ENCODE measurements around the gene PGLYRP1.

The PGLYRP1 gene

GRCh38 chr19:46033401-46033800 is 10.5 kb upstream of the PGLYRP1 start:
- TF ChIP-seq ARNTL (CRISPR knock-in tag; IDR thresholded peaks at IDR 0.05; ENCODE audit: borderline replicate concordance, low read depth) (no peak), CSRNP3 (CRISPR knock-in tag; IDR thresholded peaks at IDR 0.05) (no peak), RARB (CRISPR knock-in tag; IDR thresholded peaks at IDR 0.05) (no peak), PPARA (CRISPR knock-in tag; IDR thresholded peaks at IDR 0.05; ENCODE audit: borderline replicate concordance) (no peak), ZNF8 (CRISPR knock-in tag; IDR thresholded peaks at IDR 0.05) (no peak), ESRRG (CRISPR knock-in tag; IDR thresholded peaks at IDR 0.05) (no peak), ISL1 (CRISPR knock-in tag; IDR thresholded peaks at IDR 0.05) (no peak), GLIS3 (CRISPR knock-in tag; IDR thresholded peaks at IDR 0.05) (no peak), TSHZ2 (CRISPR knock-in tag; IDR thresholded peaks at IDR 0.05) (no peak), ZFP3 (CRISPR knock-in tag; IDR thresholded peaks at IDR 0.05) (no peak), TCF4 (CRISPR knock-in tag; IDR thresholded peaks at IDR 0.05; ENCODE audit: borderline replicate concordance) (no peak), ZFP30 (CRISPR knock-in tag; IDR thresholded peaks at IDR 0.05) (no peak), CREB5 (CRISPR knock-in tag; IDR thresholded peaks at IDR 0.05; ENCODE audit: low read depth) (no peak), ZNF565 (CRISPR knock-in tag; conservative IDR thresholded peaks at IDR 0.05; ENCODE audit: low read depth) (no peak), ZNF70 (CRISPR knock-in tag; IDR thresholded peaks at IDR 0.05) (no peak), TOX (CRISPR knock-in tag; IDR thresholded peaks at IDR 0.05; ENCODE audit: borderline replicate concordance) (no peak), POU6F1 (CRISPR knock-in tag; IDR thresholded peaks at IDR 0.05; ENCODE audit: borderline replicate concordance, low read depth) (no peak), OSR1 (CRISPR knock-in tag; IDR thresholded peaks at IDR 0.05) (no peak)
- no peak for ATAC-seq

- no peak for TF ChIP-seq ZFP30 (CRISPR knock-in tag; IDR thresholded peaks at IDR 0.05)
- TF ChIP-seq ZC3H10 (CRISPR knock-in tag; IDR thresholded peaks at IDR 0.05) = no peak
- TF ChIP-seq OSR1 (CRISPR knock-in tag; IDR thresholded peaks at IDR 0.05) = no peak
- TF ChIP-seq POU6F1 (CRISPR knock-in tag; IDR thresholded peaks at IDR 0.05; ENCODE audit: borderline replicate concordance, low read depth) = no peak
- TF ChIP-seq BACH2 (CRISPR knock-in tag; IDR thresholded peaks at IDR 0.05; ENCODE audit: borderline replicate concordance) = no peak
- TF ChIP-seq ZNF70 (CRISPR knock-in tag; IDR thresholded peaks at IDR 0.05) = no peak
- no peak for TF ChIP-seq GLIS3 (CRISPR knock-in tag; IDR thresholded peaks at IDR 0.05)
- no peak for TF ChIP-seq ZFP3 (CRISPR knock-in tag; IDR thresholded peaks at IDR 0.05)
- no peak for TF ChIP-seq PATZ1 (CRISPR knock-in tag; IDR thresholded peaks at IDR 0.05; ENCODE audit: borderline replicate concordance)
- no peak for TF ChIP-seq ZNF8 (CRISPR knock-in tag; IDR thresholded peaks at IDR 0.05)
- TF ChIP-seq TCF4 (CRISPR knock-in tag; IDR thresholded peaks at IDR 0.05; ENCODE audit: borderline replicate concordance) = no peak
- TF ChIP-seq TOX (CRISPR knock-in tag; IDR thresholded peaks at IDR 0.05; ENCODE audit: borderline replicate concordance) = no peak
- TF ChIP-seq ARNTL (CRISPR knock-in tag; IDR thresholded peaks at IDR 0.05; ENCODE audit: borderline replicate concordance, low read depth) = no peak
- TF ChIP-seq TSHZ2 (CRISPR knock-in tag; IDR thresholded peaks at IDR 0.05) = no peak
- no peak for TF ChIP-seq CSRNP3 (CRISPR knock-in tag; IDR thresholded peaks at IDR 0.05)
- no peak for TF ChIP-seq ZNF565 (CRISPR knock-in tag; conservative IDR thresholded peaks at IDR 0.05; ENCODE audit: low read depth)
- TF ChIP-seq ISL1 (CRISPR knock-in tag; IDR thresholded peaks at IDR 0.05) = no peak
- ATAC-seq = no peak
Measured at GRCh38 chr19:46032597-46033025, 9.8 kb upstream of the PGLYRP1 start.
